Measurements from ENCODE around the gene SLC5A12.

DNA sequence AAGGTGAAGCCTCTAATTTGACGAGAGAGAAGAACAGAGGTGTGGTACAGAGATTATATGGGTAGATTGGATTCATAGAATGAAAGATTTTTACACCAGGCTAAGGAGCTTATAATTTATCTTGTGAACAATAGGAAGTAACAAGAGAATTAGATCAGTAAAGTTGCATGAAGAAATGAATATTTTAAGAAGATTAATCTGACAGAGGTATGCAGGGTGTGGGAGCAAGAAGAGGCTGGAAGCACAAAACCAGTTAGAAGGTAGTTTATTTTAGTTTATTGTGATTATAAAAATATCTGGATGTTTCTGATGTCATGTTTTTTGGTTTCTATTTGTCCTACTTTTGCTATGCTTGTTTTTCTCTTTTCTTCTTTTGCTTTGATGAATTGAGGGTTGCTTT lies 15.7 kb downstream of the SLC5A12 start:
- TF ChIP-seq MXI1 (conservative IDR thresholded peaks at IDR 0.05; ENCODE audit: poor library complexity, severe bottlenecking) (no peak), EP300 (conservative IDR thresholded peaks at IDR 0.05; ENCODE audit: poor library complexity, severe bottlenecking) (no peak), SMC3 (conservative IDR thresholded peaks at IDR 0.05; ENCODE audit: poor library complexity) (no peak)
- TF ChIP-seq, protein P1, sequence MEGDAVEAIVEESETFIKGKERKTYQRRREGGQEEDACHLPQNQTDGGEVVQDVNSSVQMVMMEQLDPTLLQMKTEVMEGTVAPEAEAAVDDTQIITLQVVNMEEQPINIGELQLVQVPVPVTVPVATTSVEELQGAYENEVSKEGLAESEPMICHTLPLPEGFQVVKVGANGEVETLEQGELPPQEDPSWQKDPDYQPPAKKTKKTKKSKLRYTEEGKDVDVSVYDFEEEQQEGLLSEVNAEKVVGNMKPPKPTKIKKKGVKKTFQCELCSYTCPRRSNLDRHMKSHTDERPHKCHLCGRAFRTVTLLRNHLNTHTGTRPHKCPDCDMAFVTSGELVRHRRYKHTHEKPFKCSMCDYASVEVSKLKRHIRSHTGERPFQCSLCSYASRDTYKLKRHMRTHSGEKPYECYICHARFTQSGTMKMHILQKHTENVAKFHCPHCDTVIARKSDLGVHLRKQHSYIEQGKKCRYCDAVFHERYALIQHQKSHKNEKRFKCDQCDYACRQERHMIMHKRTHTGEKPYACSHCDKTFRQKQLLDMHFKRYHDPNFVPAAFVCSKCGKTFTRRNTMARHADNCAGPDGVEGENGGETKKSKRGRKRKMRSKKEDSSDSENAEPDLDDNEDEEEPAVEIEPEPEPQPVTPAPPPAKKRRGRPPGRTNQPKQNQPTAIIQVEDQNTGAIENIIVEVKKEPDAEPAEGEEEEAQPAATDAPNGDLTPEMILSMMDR (IDR thresholded peaks at IDR 0.05; ENCODE audit: poor library complexity, severe bottlenecking), result no peak
- TF ChIP-seq, protein P2, sequence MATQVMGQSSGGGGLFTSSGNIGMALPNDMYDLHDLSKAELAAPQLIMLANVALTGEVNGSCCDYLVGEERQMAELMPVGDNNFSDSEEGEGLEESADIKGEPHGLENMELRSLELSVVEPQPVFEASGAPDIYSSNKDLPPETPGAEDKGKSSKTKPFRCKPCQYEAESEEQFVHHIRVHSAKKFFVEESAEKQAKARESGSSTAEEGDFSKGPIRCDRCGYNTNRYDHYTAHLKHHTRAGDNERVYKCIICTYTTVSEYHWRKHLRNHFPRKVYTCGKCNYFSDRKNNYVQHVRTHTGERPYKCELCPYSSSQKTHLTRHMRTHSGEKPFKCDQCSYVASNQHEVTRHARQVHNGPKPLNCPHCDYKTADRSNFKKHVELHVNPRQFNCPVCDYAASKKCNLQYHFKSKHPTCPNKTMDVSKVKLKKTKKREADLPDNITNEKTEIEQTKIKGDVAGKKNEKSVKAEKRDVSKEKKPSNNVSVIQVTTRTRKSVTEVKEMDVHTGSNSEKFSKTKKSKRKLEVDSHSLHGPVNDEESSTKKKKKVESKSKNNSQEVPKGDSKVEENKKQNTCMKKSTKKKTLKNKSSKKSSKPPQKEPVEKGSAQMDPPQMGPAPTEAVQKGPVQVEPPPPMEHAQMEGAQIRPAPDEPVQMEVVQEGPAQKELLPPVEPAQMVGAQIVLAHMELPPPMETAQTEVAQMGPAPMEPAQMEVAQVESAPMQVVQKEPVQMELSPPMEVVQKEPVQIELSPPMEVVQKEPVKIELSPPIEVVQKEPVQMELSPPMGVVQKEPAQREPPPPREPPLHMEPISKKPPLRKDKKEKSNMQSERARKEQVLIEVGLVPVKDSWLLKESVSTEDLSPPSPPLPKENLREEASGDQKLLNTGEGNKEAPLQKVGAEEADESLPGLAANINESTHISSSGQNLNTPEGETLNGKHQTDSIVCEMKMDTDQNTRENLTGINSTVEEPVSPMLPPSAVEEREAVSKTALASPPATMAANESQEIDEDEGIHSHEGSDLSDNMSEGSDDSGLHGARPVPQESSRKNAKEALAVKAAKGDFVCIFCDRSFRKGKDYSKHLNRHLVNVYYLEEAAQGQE (IDR thresholded peaks at IDR 0.05; ENCODE audit: borderline replicate concordance), result no peak

All from neural cell (in vitro differentiated cells).